NCI-H510A treated with DMSO at 0.1 percent for 48 hours (cell line): ENCODE data around the gene ATP11A.
"Not testable (repeated sequence)": the region's sequence is repeated elsewhere in the genome, so short reads cannot be mapped to it uniquely, and the experiment has no call there.

ENCODE experiments used
- DNase-seq: peaks from one replicate; lab custom pipeline; 2025; lab: John Stamatoyannopoulos, UW

The ATP11A gene

GRCh38 chr13:112670864-112671263, 19.0 kb upstream of the ATP11A start:
- no peak for DNase-seq

GRCh38 chr13:112671359-112671758, 18.5 kb upstream of the ATP11A start:
- DNase-seq = no peak

GRCh38 chr13:112672651-112673284, 17.1 kb upstream of the ATP11A start:
- DNase-seq = no peak

- DNase-seq = peak; percentile 31
These were observed 15.1 kb upstream of the ATP11A start for GRCh38 chr13:112674412-112675365.

- no peak for DNase-seq
These were observed 14.5 kb upstream of the ATP11A start for GRCh38 chr13:112675366-112675756.

GRCh38 chr13:112677421-112677962, 12.3 kb upstream of the ATP11A start:
- not testable (repeated sequence) for DNase-seq

- no peak for DNase-seq
These were observed 10.5 kb upstream of the ATP11A start for GRCh38 chr13:112679381-112679780.

- DNase-seq = no peak
These were observed 9.7 kb upstream of the ATP11A start for GRCh38 chr13:112679932-112680677.

GRCh38 chr13:112680741-112681360, 9.0 kb upstream of the ATP11A start:
- DNase-seq = no peak

GRCh38 chr13:112683581-112683980, 6.3 kb upstream of the ATP11A start:
- no peak for DNase-seq

GRCh38 chr13:112684071-112684845, 5.6 kb upstream of the ATP11A start:
- DNase-seq = no peak

- not testable (repeated sequence) for DNase-seq
These were observed 4.5 kb upstream of the ATP11A start for GRCh38 chr13:112685189-112685805.

GRCh38 chr13:112685896-112686295, 3.9 kb upstream of the ATP11A start:
- no peak for DNase-seq

GRCh38 chr13:112686364-112686763, 3.5 kb upstream of the ATP11A start:
- DNase-seq = no peak

GRCh38 chr13:112686987-112687386, 2.9 kb upstream of the ATP11A start:
- DNase-seq = no peak

GRCh38 chr13:112687836-112688559, 1.8 kb upstream of the ATP11A start:
- DNase-seq = no peak

- no peak for DNase-seq
These were observed 1.1 kb upstream of the ATP11A start for GRCh38 chr13:112688560-112689302.

- peak; percentile 26 for DNase-seq
These were observed 568 bp downstream of the ATP11A start for GRCh38 chr13:112690283-112690929.

- DNase-seq = no peak
These were observed 2.3 kb downstream of the ATP11A start for GRCh38 chr13:112692104-112692503.
